GM19035 (cell line): ENCODE results near the gene ANKRD62.

Experiments used
- ATAC-seq: cut with Tn5 transposase; IDR thresholded peaks from one replicate; pipeline ENCODE4 v1.9.1; 2021; ENCODE audit not compliant: unreplicated experiment

The ANKRD62 gene

GRCh38 chr18:12093520-12094257, at the start of gene ANKRD62:
TSS of gene ANKRD62 (plus strand) at chr18:12093843. CDS start at chr18:12094018, 175 bp downstream.
- ATAC-seq = no peak

- ATAC-seq = no peak
Observed at GRCh38 chr18:12044591-12044990, 49.1 kb upstream of the ANKRD62 start.

GRCh38 chr18:12046046-12046750, 47.4 kb upstream of the ANKRD62 start:
- ATAC-seq = no peak

GRCh38 chr18:12046751-12047335, 46.8 kb upstream of the ANKRD62 start:
- ATAC-seq = no peak

GRCh38 chr18:12048010-12048826, 45.4 kb upstream of the ANKRD62 start:
- no peak for ATAC-seq

- ATAC-seq = no peak
Observed at GRCh38 chr18:12048827-12049175, 44.8 kb upstream of the ANKRD62 start.

GRCh38 chr18:12049978-12050811, 43.4 kb upstream of the ANKRD62 start:
- ATAC-seq = peak; percentile 90

GRCh38 chr18:12052866-12053265, 40.8 kb upstream of the ANKRD62 start:
- ATAC-seq = no peak

- no peak for ATAC-seq
Observed at GRCh38 chr18:12053289-12053688, 40.4 kb upstream of the ANKRD62 start.

- ATAC-seq = no peak
Observed at GRCh38 chr18:12056034-12056883, 37.4 kb upstream of the ANKRD62 start.

GRCh38 chr18:12056884-12057402, 36.7 kb upstream of the ANKRD62 start:
- no peak for ATAC-seq

- ATAC-seq = no peak
Observed at GRCh38 chr18:12057419-12058039, 36.1 kb upstream of the ANKRD62 start.

GRCh38 chr18:12059334-12060181, 34.1 kb upstream of the ANKRD62 start:
- no peak for ATAC-seq

GRCh38 chr18:12060182-12060870, 33.3 kb upstream of the ANKRD62 start:
- no peak for ATAC-seq

GRCh38 chr18:12061685-12062084, 32.0 kb upstream of the ANKRD62 start:
- ATAC-seq = no peak

GRCh38 chr18:12062974-12063373, 30.7 kb upstream of the ANKRD62 start:
- ATAC-seq = no peak

GRCh38 chr18:12064086-12064763, 29.4 kb upstream of the ANKRD62 start:
- no peak for ATAC-seq
